Suprapubic skin (tissue), 4 donors: Measurements from ENCODE around the gene PARK7.

ENCODE experiments used
- CTCF ChIP-seq, 2 donors: fragments of 200-600 bp in 1 of 2; fragments of 450-650 bp in 1 of 2; sonication (generic) in 1 of 2; IDR thresholded peaks; one replicate each; pipeline ENCODE4 v1.5.1; 2016 to 2019; ENCODE audit warnings: antibody characterized with exemption in 2 of 2, mild to moderate bottlenecking in 1 of 2, moderate library complexity in 1 of 2
- POLR2A ChIP-seq, 2 donors: fragments of 450-650 bp; IDR thresholded peaks; one replicate each; pipeline ENCODE4 v1.6.1; 2017; ENCODE audit warnings: antibody characterized with exemption in 2 of 2, mild to moderate bottlenecking in 2 of 2, moderate library complexity in 2 of 2
- POLR2AphosphoS5 ChIP-seq, 3 donors: sonication (generic); formaldehyde crosslinking; IDR thresholded peaks; one replicate each; pipeline ENCODE4 v1.6.1; 2017; ENCODE audit warnings: antibody characterized with exemption in 3 of 3

- TF ChIP-seq POLR2AphosphoS5 (IDR thresholded peaks at IDR 0.05) (no peak), CTCF (IDR thresholded peaks at IDR 0.05) (no peak), POLR2A (IDR thresholded peaks at IDR 0.05) (no peak)
Observed at GRCh38 chr1:8016895-8017241, 55.4 kb downstream of the PARK7 start.
